HG02970 (cell line): ENCODE measurements around the gene HECTD3.
A peak's percentile ranks its signal among the peaks of the same experiment; 100 is the strongest.
"Not testable (repeated sequence)": the region's sequence is repeated elsewhere in the genome, so short reads cannot be mapped to it uniquely, and the experiment has no call there.

Source experiments
- ATAC-seq: cut with Tn5 transposase; IDR thresholded peaks from one replicate; pipeline ENCODE4 v1.9.1; 2021; ENCODE audit warnings: mild to moderate bottlenecking, moderate library complexity, moderate number of reproducible peaks; ENCODE audit not compliant: unreplicated experiment, low FRiP score

Gene HECTD3

DNA sequence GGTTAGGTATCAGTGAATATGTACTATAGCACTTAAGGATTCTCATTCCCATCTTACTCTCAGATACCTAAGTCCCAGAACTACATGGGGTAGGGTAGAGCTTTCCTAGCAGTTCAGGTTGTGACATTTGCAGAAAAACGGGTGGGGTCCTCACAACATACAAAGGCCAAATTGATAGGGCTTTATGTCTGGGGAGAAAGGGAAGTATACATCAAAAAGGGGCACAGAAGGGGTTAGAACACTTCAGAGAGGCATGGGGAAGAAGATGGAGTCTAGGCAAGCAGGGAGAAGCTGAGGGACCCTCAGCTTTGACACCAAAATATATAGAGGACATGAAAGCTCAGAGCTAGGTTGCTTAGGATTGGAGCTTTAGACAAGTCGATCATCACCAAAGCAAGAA is 4.6 kb upstream of the HECTD3 start:
- no peak for ATAC-seq

- no peak for ATAC-seq
Measured at GRCh38 chr1:45014321-45015028, 3.4 kb upstream of the HECTD3 start.

GRCh38 chr1:45013551-45014209 is 2.6 kb upstream of the HECTD3 start:
- no peak for ATAC-seq

- ATAC-seq, result no peak
Measured at GRCh38 chr1:45012639-45013278, 1.6 kb upstream of the HECTD3 start.

DNA sequence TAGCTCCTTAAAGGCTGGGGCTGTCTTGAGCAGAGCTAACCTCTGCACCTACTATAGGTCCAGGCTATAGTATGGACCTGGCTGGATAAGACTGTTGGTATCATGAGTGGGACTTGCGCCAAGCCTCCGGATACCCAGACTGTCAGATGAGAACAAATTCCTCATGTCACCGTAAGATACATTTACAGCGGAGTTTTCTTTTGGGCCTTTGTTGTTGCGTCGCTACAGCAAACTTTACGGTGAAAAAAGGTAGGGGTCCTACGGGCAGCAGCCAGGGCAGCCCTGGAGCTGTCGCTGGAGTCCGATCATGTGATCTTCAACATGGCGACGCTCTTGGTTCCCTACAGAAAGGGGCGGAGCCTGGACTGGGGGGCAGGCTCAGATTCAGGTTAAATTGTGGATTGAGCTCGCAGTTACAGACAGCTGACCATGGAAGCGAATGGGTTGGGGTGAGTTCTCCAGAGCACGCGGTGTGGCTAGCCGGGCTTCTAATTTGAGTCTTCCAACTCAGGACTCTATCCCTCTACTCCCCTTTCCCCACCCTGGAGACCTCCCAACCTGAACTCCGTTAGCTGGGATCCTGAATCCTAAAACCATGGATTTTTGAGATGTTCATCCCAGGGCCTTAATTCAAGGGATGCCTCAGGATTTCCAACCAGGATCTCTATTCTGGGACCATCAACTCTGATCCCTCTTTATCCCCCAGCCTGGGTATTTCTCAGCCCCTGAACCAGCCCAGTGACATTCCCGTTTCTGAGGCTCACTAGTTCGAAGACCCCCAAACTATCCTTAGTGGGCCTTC is 914 bp upstream of the HECTD3 start, which contains the start of gene UROD:
Gene UROD (plus strand): TSS at position 418 of the 802 bp plus-strand sequence. CDS start 12 bp downstream, at position 430.
- ATAC-seq, result peak; percentile 65

GRCh38 chr1:45009956-45010854 is 919 bp downstream of the HECTD3 start:
- ATAC-seq, result no peak

GRCh38 chr1:45009296-45009865 is 1.7 kb downstream of the HECTD3 start:
- ATAC-seq, result no peak

- ATAC-seq, result no peak
Measured at GRCh38 chr1:45008516-45008915, 2.6 kb downstream of the HECTD3 start.

GRCh38 chr1:45008076-45008475 is 3.0 kb downstream of the HECTD3 start:
- no peak for ATAC-seq

- ATAC-seq, result no peak
Measured at GRCh38 chr1:45007311-45007710, 3.8 kb downstream of the HECTD3 start.

- no peak for ATAC-seq
Measured at GRCh38 chr1:45005761-45006160, 5.4 kb downstream of the HECTD3 start.

DNA sequence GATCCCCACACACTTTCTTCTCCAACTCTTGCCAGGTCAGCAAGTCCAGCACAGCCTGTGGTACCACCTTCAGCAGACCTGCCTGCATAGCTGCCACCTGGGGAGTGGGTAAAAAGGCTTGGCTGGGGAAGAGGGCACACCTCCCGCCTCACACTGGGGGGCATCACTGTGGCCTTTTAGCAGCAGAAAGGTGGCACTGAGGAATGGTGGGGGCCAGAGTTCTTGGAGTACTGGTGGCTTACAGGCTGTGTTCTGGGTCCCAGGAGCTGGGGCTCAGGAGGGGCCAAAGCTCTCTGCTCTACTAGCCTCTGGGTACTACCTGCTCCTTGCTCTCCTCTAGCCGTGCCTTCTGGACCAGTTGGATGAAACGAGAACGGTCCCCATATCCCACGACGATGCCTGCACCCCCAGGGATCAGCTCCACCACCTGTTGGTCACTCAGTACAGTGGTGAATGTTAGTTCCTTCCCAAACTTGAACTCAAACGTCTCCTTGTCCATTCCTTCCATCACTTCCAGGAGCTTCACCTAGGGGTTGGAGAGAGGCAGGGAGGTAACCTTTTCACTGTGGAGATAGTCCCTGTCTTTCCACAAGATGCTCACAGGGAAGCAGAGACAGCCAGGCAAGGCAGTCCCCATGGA is 6.7 kb downstream of the HECTD3 start:
- ATAC-seq, result no peak

DNA sequence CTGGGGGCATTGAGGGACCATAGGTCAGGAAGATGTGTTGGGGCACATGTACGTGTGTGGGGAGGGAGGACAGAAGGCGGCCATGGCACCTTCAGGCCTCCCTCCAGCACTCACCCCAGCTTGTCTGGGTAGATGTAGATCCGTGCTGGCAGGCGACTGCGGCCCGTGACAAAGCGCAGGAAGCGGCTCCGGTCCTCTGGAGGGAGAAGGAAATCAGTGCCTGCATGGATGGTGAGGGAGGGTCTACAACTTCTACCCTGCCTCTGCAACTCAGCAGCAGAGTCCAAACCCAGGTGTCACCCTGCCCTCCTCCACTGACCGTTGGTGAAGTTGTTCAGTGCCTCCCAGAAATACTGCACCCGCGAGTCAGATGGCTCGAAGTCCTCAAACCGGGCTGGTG is 7.4 kb downstream of the HECTD3 start:
- ATAC-seq, result no peak

- ATAC-seq, result no peak
Measured at GRCh38 chr1:45002650-45003645, 8.2 kb downstream of the HECTD3 start.

GRCh38 chr1:45001576-45001975 is 9.5 kb downstream of the HECTD3 start:
- ATAC-seq, result not testable (repeated sequence)

GRCh38 chr1:45001011-45001481 is 10.1 kb downstream of the HECTD3 start:
- ATAC-seq, result no peak

DNA sequence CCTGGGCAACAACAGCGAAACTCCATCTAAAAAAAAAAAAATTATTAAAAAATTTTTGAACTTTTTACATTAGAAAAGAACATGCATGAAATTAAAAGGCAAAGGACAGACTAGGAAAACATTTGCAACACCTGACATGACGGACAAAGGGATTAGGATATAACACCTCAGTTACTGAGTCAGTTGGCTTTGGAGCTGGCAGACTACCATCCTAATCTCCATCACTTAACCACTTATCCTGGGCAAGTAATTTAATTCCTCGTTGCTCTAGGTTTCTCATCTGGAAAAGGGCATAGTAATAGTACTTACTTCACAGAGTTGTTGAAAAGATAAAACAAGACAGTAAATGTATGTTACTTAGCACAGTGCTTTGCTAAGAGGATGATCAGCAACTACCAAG is 11.9 kb downstream of the HECTD3 start:
- ATAC-seq, result no peak
